GM12878 (cell line): ENCODE measurements around the gene UGT1A8. TPM values are rescaled to one million over a fixed set of nuclear protein-coding genes. Genes with fewer than 3 reads are reported as not detected.

Experiments
- ATAC-seq: fragments of 200-7000 bp; cut with Tn5 transposase; 3 replicates; pipeline ENCODE4 v1.9.1; 2020; ENCODE audit warnings: mild to moderate bottlenecking, moderate library complexity
- BruUV-seq: library from RNA; stranded (reverse); fragments of 400-500 nt; replicated peaks from 2 replicates; lab custom pipeline; 2021; lab: Mats Ljungman, UMichigan
- CTCF ChIA-PET: fragments of 300-600 bp; sonication (Branson Sonifier 250); formaldehyde crosslinking; extraction: SDS; loops from one replicate; lab custom pipeline; 2021; ENCODE audit warnings: inconsistent platforms; lab: Yijun Ruan, JAX
- POLR2A ChIA-PET: fragments of 350-600 bp; formaldehyde crosslinking; extraction: SDS; loops from one replicate; lab custom pipeline; 2021; ENCODE audit warnings: inconsistent platforms; lab: Charles Lee
- RAD21 ChIA-PET: fragments of 300-600 bp; sonication (Branson Sonifier 250); formaldehyde crosslinking; loops from one replicate; lab custom pipeline; 2023; ENCODE audit warnings: antibody characterized with exemption; ENCODE audit not compliant: unreplicated experiment; lab: Charles Lee
- SMC1A ChIA-PET: fragments of 300-600 bp; sonication (Branson Sonifier 250); formaldehyde crosslinking; loops from one replicate; lab custom pipeline; 2023; ENCODE audit not compliant: unreplicated experiment, uncharacterized antibody; lab: Charles Lee
- DNase-seq: peaks from one replicate; pipeline ENCODE4 v3.0.0-alpha.2; 2011; ENCODE audit warnings: low read depth, low spot score
- FAIRE-seq: peaks from 3 replicates; lab custom pipeline; 2011; peaks lifted over from hg19 to GRCh38; lab: Jason Lieb, UNC
- H2AFZ ChIP-seq: 2 replicates; pipeline ENCODE4 v1.6.0; 2011; ENCODE audit warnings: low read depth, low read length, control low read depth; ENCODE audit not compliant: control insufficient read depth
- H3K27ac ChIP-seq: 2 replicates; pipeline ENCODE4 v1.5.1; 2011; ENCODE audit warnings: control low read depth; ENCODE audit not compliant: control insufficient read depth, insufficient read depth
- H3K27me3 ChIP-seq, 2 experiments: replicated peaks in 1 of 2; 2 replicates each; pipeline versions ENCODE4 v1.6.0 to v1.6.1; 2011; ENCODE audit warnings: low read length in 1 of 2; ENCODE audit not compliant: control insufficient read depth in 2 of 2, insufficient read depth in 2 of 2
- H3K36me3 ChIP-seq, 2 experiments: 2 replicates each; pipeline ENCODE4 v1.5.1; 2011; ENCODE audit warnings: low read length in 1 of 2; ENCODE audit not compliant: control insufficient read depth in 2 of 2, insufficient read depth in 2 of 2
- H3K4me1 ChIP-seq: 2 replicates; pipeline ENCODE4 v1.6.1; 2011; ENCODE audit warnings: mild to moderate bottlenecking, low read length, moderate library complexity, mixed read lengths; ENCODE audit not compliant: control insufficient read depth, insufficient read depth
- H3K4me2 ChIP-seq: 2 replicates; pipeline ENCODE4 v1.6.0; 2011; ENCODE audit warnings: control low read depth; ENCODE audit not compliant: control insufficient read depth, insufficient read depth
- H3K4me3 ChIP-seq: fragments of 200-600 bp; sonication (generic); 2 replicates; pipeline ENCODE4 v1.5.1; 2016
- H3K79me2 ChIP-seq: 2 replicates; pipeline ENCODE4 v1.6.0; 2011; ENCODE audit warnings: low read length; ENCODE audit not compliant: control insufficient read depth, insufficient read depth
- H3K9ac ChIP-seq: 2 replicates; pipeline ENCODE4 v1.8.0; 2011; ENCODE audit warnings: low read length, control low read depth, mixed read lengths; ENCODE audit not compliant: control insufficient read depth, insufficient read depth
- H3K9me3 ChIP-seq: replicated peaks from 3 replicates; pipeline ENCODE4 v1.5.1; 2011; ENCODE audit warnings: mild to moderate bottlenecking, low read length; ENCODE audit not compliant: control insufficient read depth, insufficient read depth
- H4K20me1 ChIP-seq: 2 replicates; pipeline ENCODE4 v1.6.0; 2011; ENCODE audit not compliant: control insufficient read depth, insufficient read depth
- BCL11A ChIP-seq: IDR thresholded peaks from 2 replicates; pipeline ENCODE4 v1.6.1; 2011; ENCODE audit warnings: low read depth, low read length
- BRCA1 ChIP-seq: IDR thresholded peaks from 2 replicates; pipeline ENCODE4 v1.6.1; 2011; ENCODE audit warnings: low read depth, low read length, improper control_type of control experiment
- DPF2 ChIP-seq: fragments of 450-650 bp; IDR thresholded peaks from 2 replicates; pipeline ENCODE4 v1.6.1; 2017; ENCODE audit warnings: mild to moderate bottlenecking
- E2F4 ChIP-seq: IDR thresholded peaks from 2 replicates; pipeline ENCODE4 v1.6.1; 2012; ENCODE audit warnings: low read depth, low read length, improper control_type of control experiment
- MEF2A ChIP-seq: IDR thresholded peaks from 2 replicates; pipeline ENCODE4 v1.6.1; 2011; ENCODE audit warnings: low read depth, mild to moderate bottlenecking, low read length, moderate library complexity; ENCODE audit not compliant: insufficient read depth
- MYB ChIP-seq: fragments of 150-350 bp; IDR thresholded peaks from 2 replicates; pipeline ENCODE4 v1.6.1; 2014; ENCODE audit warnings: mild to moderate bottlenecking, low read depth, low read length, borderline replicate concordance
- NFYB ChIP-seq: IDR thresholded peaks from 2 replicates; pipeline ENCODE4 v1.6.1; 2011; ENCODE audit warnings: low read depth, mild to moderate bottlenecking, low read length, improper control_type of control experiment, moderate library complexity; ENCODE audit not compliant: insufficient read depth
- POLR2AphosphoS5 ChIP-seq: IDR thresholded peaks from 2 replicates; pipeline ENCODE4 v1.6.1; 2011; ENCODE audit warnings: mild to moderate bottlenecking, low read length, inconsistent platforms
- PRDM15 ChIP-seq: fragments of 450-650 bp; formaldehyde crosslinking; IDR thresholded peaks from 2 replicates; pipeline ENCODE4 v1.4.0; 2020; ENCODE audit warnings: mild to moderate bottlenecking, moderate library complexity
- SREBF1 ChIP-seq: IDR thresholded peaks from 2 replicates; pipeline ENCODE4 v1.6.1; 2012; ENCODE audit warnings: mild to moderate bottlenecking, low read length
- WGBS: methylation state at CpG from one replicate; pipeline ENCODE4 v1.1.6; 2016; ENCODE audit warnings: low lambda C conversion rate; ENCODE audit not compliant: insufficient replicate concordance, insufficient coverage; ENCODE audit errors: missing lambda C conversion rate; 5-methylcytosine and 5-hydroxymethylcytosine counted together
- in situ Hi-C: fragments of 300-500 bp; cut with MboI; formaldehyde crosslinking; loops from 9 replicates; pipeline ENCODE4 v1.14.3; 2018; ENCODE audit warnings: mixed read lengths
- intact Hi-C: fragments of 100-400 bp; cut with micrococcal nuclease; formaldehyde crosslinking; loops from one replicate; pipeline ENCODE4 v1.14.2; 2022; ENCODE audit not compliant: unreplicated experiment
- polyA plus RNA-seq, 11 experiments: library from polyadenylated mRNA; depleted of rRNA in 4 of 11; unstranded in 6 of 11; stranded (reverse) in 5 of 11; fragments of >200 nt; fragmentation: Nextera tagmentation in 4 of 11; fragmentation: Illumina TruSeq in 1 of 11; extraction: Ambion mirVana in 4 of 11; extraction: Trizol in 1 of 11; gene quantifications; 1 replicate in 1 of 11; 2 replicates in 10 of 11; pipeline versions ENCODE4 v1.2.1 to v1.2.3, GENCODE V29; 2011 to 2016; ENCODE audit warnings: inconsistent platforms in 2 of 11, missing spikeins in 2 of 11, low read depth in 1 of 11
- total RNA-seq, 4 experiments: library from RNA; depleted of rRNA in 3 of 4; stranded (reverse); fragments of >200 nt in 3 of 4; fragmentation: Illumina TruSeq in 1 of 4; extraction: Trizol in 1 of 4; gene quantifications; 2 replicates each; pipeline versions ENCODE4 v1.2.1 to v1.2.3, GENCODE V29; 2013 to 2021

The UGT1A8 gene
- total and polyA plus RNA-seq, 10 of the 15 experiments (the other 5 are each of a cell fraction or from before 2014, with no cell fraction given): not detected

- no peaks in the 10 kb centered on the region; a peak in 2 of 4 replicates for H3K27me3 ChIP-seq
- BruUV-seq: no TSS peak
- H3K4me1 ChIP-seq: no peaks in the 10 kb centered on the region
- no peaks in the 10 kb centered on the region for H3K9me3 ChIP-seq
- TF ChIP-seq POLR2AphosphoS5 (no peak), SREBF1 (no peak), MYB (no peak), BRCA1 (no peak), DPF2 (no peak), PRDM15 (no peak), MEF2A (no peak), BCL11A (no peak), NFYB (no peak), E2F4 (no peak)
- RAD21 ChIA-PET: no interaction called here
- H2AFZ ChIP-seq: no peak overlapping the region
- no peak overlapping the region for H3K4me3 ChIP-seq
- CTCF ChIA-PET: no interaction called here
- ATAC-seq (no peak), FAIRE-seq (no peak), DNase-seq (no peak)
- no peak overlapping the region for H3K4me2 ChIP-seq
- H3K27ac ChIP-seq: no peak overlapping the region
- intact Hi-C loops (no loop called here), in situ Hi-C loops (no loop called here)
- H3K9ac ChIP-seq: no peak overlapping the region
- H3K36me3 ChIP-seq: no peaks in the 10 kb centered on the region
- H3K79me2 ChIP-seq: no peaks in the 10 kb centered on the region
- POLR2A ChIA-PET: no interaction called here
- 25% methylated on average over 10 of the region's 10 CpGs for WGBS
- SMC1A ChIA-PET: no interaction called here
- H4K20me1 ChIP-seq: no peaks in the 10 kb centered on the region
These were observed 190.8 kb downstream of the UGT1A8 start for GRCh38 chr2:233807966-233808935.
